IMR-90 (cell line): Measurements from ENCODE around the gene BNIP2. TPM values are rescaled to one million over a fixed set of nuclear protein-coding genes. Genes with fewer than 3 reads are reported as not detected.

Experiments
- ATAC-seq: fragments of 200-7000 bp; cut with Tn5 transposase; 2 replicates; pipeline ENCODE4 v1.9.1; 2020; ENCODE audit warnings: low read depth, mild to moderate bottlenecking, moderate library complexity
- BruUV-seq: library from RNA; stranded (reverse); fragments of 400-500 nt; replicated peaks from 2 replicates; lab custom pipeline; 2021; lab: Mats Ljungman, UMichigan
- CTCF ChIA-PET: fragments of 300-600 bp; formaldehyde crosslinking; extraction: SDS; loops from one replicate; lab custom pipeline; 2021; ENCODE audit warnings: antibody characterized with exemption; lab: Yijun Ruan, JAX
- POLR2A ChIA-PET: fragments of 300-600 bp; sonication (Branson Sonifier 250); formaldehyde crosslinking; loops from one replicate; lab custom pipeline; 2022; ENCODE audit warnings: antibody characterized with exemption; ENCODE audit not compliant: unreplicated experiment; lab: Charles Lee
- DNase-seq: peaks from one replicate; pipeline ENCODE4 v3.0.0; 2013
- H2AFZ ChIP-seq: replicated peaks from 2 replicates; pipeline ENCODE3; 2013; ENCODE audit warnings: low read length, mild to moderate bottlenecking; ENCODE audit not compliant: poor library complexity
- H2AK5ac ChIP-seq: 2 replicates; pipeline ENCODE4 v1.6.1; 2013; ENCODE audit warnings: low read depth, low read length, inconsistent platforms
- H2AK9ac ChIP-seq: replicated peaks from 2 replicates; pipeline ENCODE3; 2013; ENCODE audit warnings: mild to moderate bottlenecking, low read depth, low read length, moderate library complexity; ENCODE audit not compliant: poor library complexity
- H2BK120ac ChIP-seq: 2 replicates; pipeline ENCODE4 v1.6.1; 2013; ENCODE audit warnings: low read depth, low read length, inconsistent platforms
- H2BK15ac ChIP-seq: 3 replicates; pipeline ENCODE4 v1.6.1; 2013; ENCODE audit warnings: low read depth, low read length, inconsistent platforms
- H2BK20ac ChIP-seq: 2 replicates; pipeline ENCODE4 v1.6.1; 2013; ENCODE audit warnings: low read depth, mild to moderate bottlenecking, inconsistent platforms, low read length, moderate library complexity
- H2BK5ac ChIP-seq: 2 replicates; pipeline ENCODE4 v1.6.1; 2013; ENCODE audit warnings: mild to moderate bottlenecking, low read depth, low read length, inconsistent platforms; ENCODE audit not compliant: poor library complexity, severe bottlenecking
- H3K14ac ChIP-seq: replicated peaks from 2 replicates; pipeline ENCODE4 v1.6.1; 2013; ENCODE audit warnings: low read depth, low read length, inconsistent platforms
- H3K18ac ChIP-seq: 2 replicates; pipeline ENCODE4 v1.6.1; 2013; ENCODE audit warnings: low read depth, low read length, control low read depth
- H3K23ac ChIP-seq: 2 replicates; pipeline ENCODE4 v1.6.1; 2013; ENCODE audit warnings: low read depth, low read length, inconsistent platforms
- H3K27ac ChIP-seq: 2 replicates; pipeline ENCODE4 v1.5.1; 2013; ENCODE audit warnings: mild to moderate bottlenecking, control low read depth, low read length; ENCODE audit not compliant: insufficient read depth
- H3K27me3 ChIP-seq: 2 replicates; pipeline ENCODE4 v1.6.1; 2013; ENCODE audit warnings: low read length; ENCODE audit not compliant: control insufficient read depth, insufficient read depth
- H3K36me3 ChIP-seq: 2 replicates; pipeline ENCODE4 v1.6.1; 2013; ENCODE audit warnings: low read length, mixed read lengths; ENCODE audit not compliant: control insufficient read depth, insufficient read depth
- H3K4ac ChIP-seq: 2 replicates; pipeline ENCODE4 v1.6.1; 2013; ENCODE audit warnings: low read depth, low read length, inconsistent platforms
- H3K4me1 ChIP-seq: 2 replicates; pipeline ENCODE4 v1.6.1; 2013; ENCODE audit warnings: low read length, mixed read lengths; ENCODE audit not compliant: control insufficient read depth, insufficient read depth
- H3K4me2 ChIP-seq: 2 replicates; pipeline ENCODE4 v1.6.1; 2013; ENCODE audit warnings: low read depth, mild to moderate bottlenecking, control low read depth, low read length, moderate library complexity
- H3K4me3 ChIP-seq: 2 replicates; pipeline ENCODE4 v1.5.1; 2013; ENCODE audit warnings: low read depth, mild to moderate bottlenecking, control low read depth, low read length, moderate library complexity; ENCODE audit not compliant: insufficient read depth
- H3K56ac ChIP-seq: 2 replicates; pipeline ENCODE4 v1.6.1; 2013; ENCODE audit warnings: low read length, inconsistent platforms; ENCODE audit not compliant: insufficient read depth; ENCODE audit errors: extremely low read depth
- H3K79me1 ChIP-seq, 2 experiments: 2 replicates each; pipeline ENCODE4 v1.6.1; 2013; ENCODE audit warnings: low read length in 2 of 2, inconsistent platforms in 1 of 2, low read depth in 1 of 2
- H3K9ac ChIP-seq: 2 replicates; pipeline ENCODE4 v1.6.1; 2013; ENCODE audit warnings: low read depth, low read length, control low read depth
- H3K9me1 ChIP-seq: 2 replicates; pipeline ENCODE4 v1.6.1; 2013; ENCODE audit warnings: low read length, inconsistent platforms; ENCODE audit not compliant: insufficient read depth
- H3K9me3 ChIP-seq: 2 replicates; pipeline ENCODE4 v1.6.1; 2013; ENCODE audit warnings: low read length; ENCODE audit not compliant: control insufficient read depth, insufficient read depth
- H4K20me1 ChIP-seq: 2 replicates; pipeline ENCODE4 v1.6.1; 2013; ENCODE audit warnings: low read length, inconsistent platforms; ENCODE audit not compliant: insufficient read depth
- H4K5ac ChIP-seq: 2 replicates; pipeline ENCODE4 v1.6.1; 2013; ENCODE audit warnings: mild to moderate bottlenecking, low read depth, low read length, control low read depth
- H4K8ac ChIP-seq, 2 experiments: 2 replicates each; pipeline ENCODE4 v1.6.1; 2013; ENCODE audit warnings: low read depth in 2 of 2, low read length in 2 of 2, control low read depth in 1 of 2, inconsistent platforms in 1 of 2
- H4K91ac ChIP-seq: 2 replicates; pipeline ENCODE4 v1.6.1; 2013; ENCODE audit warnings: low read depth, low read length, inconsistent platforms; ENCODE audit not compliant: insufficient read depth
- BHLHE40 ChIP-seq: fragments of 150-350 bp; IDR thresholded peaks from 2 replicates; pipeline ENCODE4 v1.6.1; 2016; ENCODE audit warnings: mild to moderate bottlenecking, low read depth, low read length
- FOS ChIP-seq: fragments of 150-350 bp; IDR thresholded peaks from 2 replicates; pipeline ENCODE4 v1.6.1; 2016; ENCODE audit warnings: low read depth, low read length
- MAFK ChIP-seq: IDR thresholded peaks from 2 replicates; pipeline ENCODE4 v1.6.1; 2012; ENCODE audit warnings: low read depth, low read length, improper control_type of control experiment
- MAZ ChIP-seq: IDR thresholded peaks from 2 replicates; pipeline ENCODE4 v1.6.1; 2012; ENCODE audit warnings: low read depth, mild to moderate bottlenecking, low read length, improper control_type of control experiment, moderate library complexity, borderline replicate concordance
- MXI1 ChIP-seq: IDR thresholded peaks from 2 replicates; pipeline ENCODE4 v1.6.1; 2012; ENCODE audit warnings: low read depth, mild to moderate bottlenecking, low read length, moderate library complexity, borderline replicate concordance
- NFE2L2 ChIP-seq: fragments of 150-350 bp; IDR thresholded peaks from 2 replicates; pipeline ENCODE4 v1.6.1; 2016; ENCODE audit warnings: low read depth, mild to moderate bottlenecking, low read length
- RAD21 ChIP-seq: IDR thresholded peaks from 2 replicates; pipeline ENCODE4 v1.6.1; 2012; ENCODE audit warnings: low read length, improper control_type of control experiment
- RCOR1 ChIP-seq: IDR thresholded peaks from 2 replicates; pipeline ENCODE4 v1.6.1; 2012; ENCODE audit warnings: mild to moderate bottlenecking, low read length, improper control_type of control experiment; ENCODE audit not compliant: insufficient replicate concordance
- RFX5 ChIP-seq: IDR thresholded peaks from 2 replicates; pipeline ENCODE4 v1.8.0; 2012; ENCODE audit warnings: low read depth, mild to moderate bottlenecking, low read length, moderate library complexity
- WGBS, 2 experiments: methylation state at CpG; one replicate each; pipeline versions ENCODE4 v1.1.5 to v1.1.7; 2013; ENCODE audit warnings: missing lambda C conversion rate in 2 of 2; ENCODE audit not compliant: insufficient read length in 1 of 2; ENCODE audit errors: extremely low coverage in 2 of 2; 5-methylcytosine and 5-hydroxymethylcytosine counted together
- dilution Hi-C: fragments of 300-500 bp; cut with HindIII; formaldehyde crosslinking; loops from one replicate; pipeline ENCODE4 v1.14.3; 2018; ENCODE audit warnings: low sequenced_read_pairs; ENCODE audit not compliant: unreplicated experiment
- in situ Hi-C: fragments of 300-500 bp; cut with MboI; formaldehyde crosslinking; loops from 3 replicates; pipeline ENCODE4 v1.14.3; 2019; ENCODE audit warnings: low sequenced_read_pairs, inconsistent platforms, mixed read lengths
- intact Hi-C: fragments of 100-400 bp; cut with micrococcal nuclease; formaldehyde crosslinking; loops from 2 replicates; pipeline ENCODE4 v1.10.0; 2022
- polyA plus RNA-seq, 3 experiments: library from polyadenylated mRNA; depleted of rRNA; stranded (reverse); fragments of >200 nt; gene quantifications; 2 replicates each; pipeline ENCODE4 v1.2.3, GENCODE V29; 2012; ENCODE audit warnings: low replicate concordance in 1 of 3
- total RNA-seq: library from RNA; depleted of rRNA; stranded (reverse); fragments of >200 nt; gene quantifications from 2 replicates; pipeline ENCODE4 v1.2.3, GENCODE V29; 2012
- TF ChIP-seq, protein P1 (sequence below): fragments of 150-350 bp; IDR thresholded peaks from 2 replicates; pipeline ENCODE4 v1.6.1; 2016; ENCODE audit warnings: low read depth, mild to moderate bottlenecking, low read length, moderate library complexity, borderline replicate concordance

BNIP2 gene
- total and polyA plus RNA-seq, 2 of the 4 experiments (the other 2 are of a cell fraction): 36.9 to 47.3 TPM

DNA sequence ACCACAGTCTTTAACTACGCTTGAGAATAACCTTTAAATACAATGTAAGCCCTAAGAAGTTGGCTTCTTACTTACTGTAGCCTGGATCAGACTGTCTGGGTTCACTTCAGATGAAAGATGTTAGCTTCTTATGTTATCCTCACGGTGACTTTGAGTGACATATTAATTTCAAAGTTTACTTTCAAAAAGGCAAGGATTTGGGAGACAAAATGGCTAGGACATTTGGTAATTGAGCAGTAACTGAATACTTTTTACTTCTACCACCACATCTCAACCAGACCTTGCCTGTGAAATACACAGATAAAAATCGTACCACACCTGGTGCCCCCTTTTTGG is 36.0 kb upstream of the BNIP2 start:
- Histone ChIP-seq H2BK5ac (no peak overlapping the region), H2AFZ (no peak overlapping the region), H4K20me1 (no peaks in the 10 kb centered on the region), H3K36me3 (no peaks in the 10 kb centered on the region), H3K27me3 (peaks cover 24% of the 10 kb centered on the region), H4K8ac (no peak overlapping the region), H3K23ac (no peak overlapping the region), H4K91ac (no peak overlapping the region), H3K79me1 (no peaks in the 10 kb centered on the region), H3K56ac (no peak overlapping the region), H3K18ac (no peak overlapping the region), H2BK120ac (no peak overlapping the region), H2AK5ac (no peak overlapping the region), H3K9me3 (no peaks in the 10 kb centered on the region), H4K5ac (no peak overlapping the region), H3K4me2 (no peak overlapping the region), H3K27ac (no peak overlapping the region), H3K4me3 (no peak overlapping the region), H2BK15ac (no peak overlapping the region), H2BK20ac (no peak overlapping the region), H2AK9ac (no peak overlapping the region), H3K9ac (no peak overlapping the region), H3K4me1 (no peaks in the 10 kb centered on the region), H3K9me1 (no peaks in the 10 kb centered on the region), H3K4ac (no peak overlapping the region), H3K14ac (no peak overlapping the region)
- POLR2A ChIA-PET: no interaction called here
- intact Hi-C loops: loop anchor here (1.0 kb wide), 2 partner anchors 455 to 601 kb away; no protein-coding TSS in a partner anchor
- in situ Hi-C loops: loop anchor here (10.0 kb wide), 1 partner anchor 600 kb away; no protein-coding TSS in a partner anchor
- dilution Hi-C loops: no loop called here
- TF ChIP-seq MAFK (no peak), RFX5 (no peak), BHLHE40 (no peak), MAZ (no peak), NFE2L2 (no peak), RCOR1 (no peak), RAD21 (no peak), FOS (no peak), MXI1 (no peak)
- TF ChIP-seq, protein P1, sequence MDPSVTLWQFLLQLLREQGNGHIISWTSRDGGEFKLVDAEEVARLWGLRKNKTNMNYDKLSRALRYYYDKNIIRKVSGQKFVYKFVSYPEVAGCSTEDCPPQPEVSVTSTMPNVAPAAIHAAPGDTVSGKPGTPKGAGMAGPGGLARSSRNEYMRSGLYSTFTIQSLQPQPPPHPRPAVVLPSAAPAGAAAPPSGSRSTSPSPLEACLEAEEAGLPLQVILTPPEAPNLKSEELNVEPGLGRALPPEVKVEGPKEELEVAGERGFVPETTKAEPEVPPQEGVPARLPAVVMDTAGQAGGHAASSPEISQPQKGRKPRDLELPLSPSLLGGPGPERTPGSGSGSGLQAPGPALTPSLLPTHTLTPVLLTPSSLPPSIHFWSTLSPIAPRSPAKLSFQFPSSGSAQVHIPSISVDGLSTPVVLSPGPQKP: no peak
- no CpG with 5 or more reads among the region's 3 CpGs for WGBS, 2 experiments
- ATAC-seq (no peak), DNase-seq (no peak)
- CTCF ChIA-PET: interaction anchor here (0.6 to 2.4 kb wide), 7 partner anchors 34 to 601 kb away, joined by 3 to 16 read pairs (median 3); no protein-coding TSS in a partner anchor
- no TSS peak for BruUV-seq
